T-helper 22 cell (primary cell): ENCODE data around the gene PPP1R27.
"Not testable (repeated sequence)": the region's sequence is repeated elsewhere in the genome, so short reads cannot be mapped to it uniquely, and the experiment has no call there.

Experiments
- DNase-seq: peaks from one replicate; pipeline ENCODE4 v3.0.0-alpha.2; 2020; ENCODE audit warnings: low read depth

PPP1R27 gene

DNA sequence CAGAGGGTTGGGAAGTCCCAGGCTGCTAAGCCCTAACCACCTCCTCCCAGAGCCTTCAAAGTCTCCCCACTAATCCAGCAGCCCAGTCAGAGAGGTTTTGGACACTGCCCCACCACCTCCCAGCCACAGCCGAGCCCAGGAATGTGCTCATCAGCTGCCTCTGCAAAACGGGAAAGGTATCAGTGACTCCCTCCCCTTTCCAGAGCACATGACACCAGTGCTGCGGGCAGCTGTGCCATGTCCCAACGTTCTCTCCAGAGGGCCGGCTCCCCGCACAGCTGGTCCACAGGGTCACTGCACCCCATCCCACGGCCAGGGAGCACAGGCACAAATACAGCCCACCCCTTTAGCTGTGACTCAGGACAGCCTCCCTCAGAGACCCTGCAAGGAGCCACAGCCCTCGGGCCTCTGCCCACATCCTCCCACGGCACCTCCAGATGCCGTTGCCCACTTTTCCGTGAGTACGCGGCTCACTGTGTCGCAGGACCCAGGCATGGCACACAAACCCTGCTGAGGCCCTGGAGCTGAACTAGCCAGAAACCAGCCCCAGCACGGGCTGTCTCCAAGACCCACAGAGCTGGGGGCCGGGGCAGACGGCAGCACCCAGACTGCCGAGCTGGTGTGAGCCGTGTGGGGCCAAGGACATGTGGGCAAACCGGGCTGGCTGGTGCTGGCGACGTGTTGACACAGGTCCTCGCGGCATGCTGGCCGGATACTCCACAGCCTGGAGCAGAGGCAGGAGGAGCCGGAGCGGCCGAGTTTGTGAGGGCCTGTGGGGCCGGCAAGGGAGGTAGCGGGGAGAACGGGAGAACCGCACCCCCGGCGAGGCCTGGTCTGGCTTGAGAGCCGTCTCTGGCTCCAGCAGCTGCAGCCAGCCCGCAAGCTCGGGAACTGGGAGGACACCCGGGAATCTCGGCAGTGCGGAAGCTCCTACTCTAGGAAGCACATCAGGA is 6.3 kb upstream of the PPP1R27 start:
- no peak for DNase-seq

DNA sequence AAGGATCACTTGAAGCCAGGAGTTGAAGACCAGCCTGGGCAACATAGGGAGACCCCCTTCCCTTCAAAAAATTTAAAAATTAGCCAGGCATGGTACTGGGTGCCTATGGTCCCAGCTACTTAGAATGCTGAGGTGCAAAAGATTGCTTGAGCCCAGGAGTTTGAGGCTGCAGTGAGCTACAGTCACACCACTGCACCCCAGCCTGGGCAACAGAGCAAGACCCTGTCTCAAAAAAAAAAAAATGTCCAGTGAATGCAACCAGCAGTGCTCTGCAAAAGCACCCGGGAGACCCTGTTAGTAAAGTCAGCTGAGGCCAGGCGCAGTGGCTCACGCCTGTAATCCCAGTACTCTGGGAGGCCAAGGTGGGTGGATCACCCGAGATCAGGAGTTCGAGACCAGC is 5.2 kb upstream of the PPP1R27 start:
- not testable (repeated sequence) for DNase-seq

DNA sequence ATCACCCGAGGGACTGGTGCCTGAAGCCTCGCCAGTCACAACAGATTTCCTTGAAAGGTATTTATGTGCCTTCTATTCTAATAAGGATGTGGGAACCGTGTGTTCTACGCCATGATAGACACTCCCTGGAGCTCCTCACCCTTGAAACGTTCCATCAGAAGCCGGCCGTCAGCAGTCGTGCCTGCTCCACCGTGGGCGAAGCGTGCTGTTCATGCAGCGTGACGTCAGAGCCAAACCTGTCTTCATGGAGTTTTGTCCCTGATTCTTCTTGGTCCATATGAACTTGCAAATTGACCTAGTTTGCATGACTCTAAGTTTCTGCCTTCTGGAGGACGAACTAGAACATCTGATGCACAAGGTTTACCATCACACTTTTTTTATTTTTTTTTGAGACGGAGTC is 4.5 kb upstream of the PPP1R27 start:
- DNase-seq: no peak

DNA sequence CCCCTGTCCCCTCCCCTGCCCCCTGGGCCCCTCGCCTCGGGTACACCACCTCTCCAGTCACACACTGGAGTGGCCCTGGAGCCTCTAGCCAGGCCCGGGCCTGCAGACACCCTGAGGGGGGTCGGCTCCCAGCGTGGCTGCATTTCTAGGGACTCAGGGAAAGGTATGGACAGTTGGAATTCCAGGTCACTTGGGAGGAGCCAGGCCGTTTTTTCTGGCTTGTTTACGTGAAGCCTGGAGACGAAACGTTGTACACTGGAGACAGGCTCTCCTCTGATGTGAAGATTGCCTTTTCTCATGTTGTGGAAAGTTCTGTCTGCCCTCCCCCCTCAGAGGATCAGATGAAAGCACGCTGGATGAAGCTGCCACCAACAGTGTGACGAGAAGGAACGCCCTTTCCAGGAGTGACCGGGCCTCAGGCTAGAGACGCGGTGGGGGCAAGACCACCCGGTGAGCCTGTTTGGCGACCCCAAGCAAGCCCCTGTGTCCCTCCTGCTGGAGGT is 4.0 kb upstream of the PPP1R27 start:
- no peak for DNase-seq

DNA sequence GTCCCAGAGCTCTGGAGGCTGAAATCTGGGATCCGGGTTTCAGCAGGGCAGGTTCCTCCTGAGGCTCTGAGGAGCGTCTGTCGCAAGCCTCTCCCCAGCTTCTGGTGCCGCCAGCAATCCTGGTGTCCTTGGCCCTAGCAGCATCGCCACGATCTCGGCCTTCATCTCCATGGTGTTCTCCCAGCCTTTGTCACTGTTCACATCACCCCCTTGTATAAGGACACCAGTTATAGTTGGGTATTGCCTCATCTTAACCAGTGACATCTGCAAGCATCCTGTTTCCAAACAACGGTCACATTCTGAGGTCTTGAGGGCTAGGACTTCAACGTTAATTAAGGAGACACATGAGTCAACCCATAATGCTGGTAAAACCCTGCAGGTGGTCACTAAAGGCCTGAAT is 2.8 kb upstream of the PPP1R27 start:
- DNase-seq: no peak

DNA sequence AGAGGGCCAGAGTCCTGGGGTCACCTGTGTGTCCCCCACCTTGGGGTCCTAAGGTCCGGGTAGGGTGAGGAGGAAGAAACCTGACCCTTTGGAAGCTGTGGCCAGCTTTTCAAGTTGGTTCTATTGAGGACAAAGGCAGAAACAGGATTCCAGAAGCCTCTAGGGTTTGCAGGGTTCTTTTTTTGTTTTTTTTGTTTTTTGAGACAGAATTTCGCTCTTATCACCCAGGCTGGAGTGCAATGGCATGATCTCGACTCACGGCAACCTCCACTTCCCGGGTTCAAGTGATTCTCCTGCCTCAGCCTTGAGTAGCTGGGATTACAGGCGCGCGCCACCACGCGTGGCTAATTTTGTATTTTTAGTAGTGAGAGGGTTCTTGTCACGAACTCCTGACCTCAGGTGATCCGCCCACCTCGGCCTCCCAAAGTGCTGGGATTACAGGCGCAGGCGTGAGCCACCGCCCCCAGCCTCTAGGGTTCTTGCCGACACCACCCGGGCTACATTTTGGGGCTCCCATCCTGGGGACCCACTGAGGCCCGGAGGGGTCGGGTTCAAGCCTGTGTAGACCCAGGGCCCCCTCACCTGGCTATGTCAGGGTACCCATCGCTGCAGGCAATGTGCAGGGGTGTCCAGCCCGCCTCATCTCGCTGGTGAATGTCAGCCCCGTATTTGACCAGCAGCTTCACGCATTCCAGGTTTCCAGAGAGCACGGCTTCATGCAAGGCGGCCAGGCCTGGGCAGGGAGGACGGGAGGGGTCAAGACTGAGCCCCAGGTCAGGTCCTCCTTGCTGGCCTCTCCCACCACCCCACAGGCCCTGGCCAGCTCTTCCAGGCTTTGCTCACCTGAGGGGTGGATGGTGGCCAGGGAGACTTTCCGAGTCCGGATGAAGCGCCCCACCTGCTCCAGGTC is 674 bp downstream of the PPP1R27 start:
- DNase-seq: no peak

DNA sequence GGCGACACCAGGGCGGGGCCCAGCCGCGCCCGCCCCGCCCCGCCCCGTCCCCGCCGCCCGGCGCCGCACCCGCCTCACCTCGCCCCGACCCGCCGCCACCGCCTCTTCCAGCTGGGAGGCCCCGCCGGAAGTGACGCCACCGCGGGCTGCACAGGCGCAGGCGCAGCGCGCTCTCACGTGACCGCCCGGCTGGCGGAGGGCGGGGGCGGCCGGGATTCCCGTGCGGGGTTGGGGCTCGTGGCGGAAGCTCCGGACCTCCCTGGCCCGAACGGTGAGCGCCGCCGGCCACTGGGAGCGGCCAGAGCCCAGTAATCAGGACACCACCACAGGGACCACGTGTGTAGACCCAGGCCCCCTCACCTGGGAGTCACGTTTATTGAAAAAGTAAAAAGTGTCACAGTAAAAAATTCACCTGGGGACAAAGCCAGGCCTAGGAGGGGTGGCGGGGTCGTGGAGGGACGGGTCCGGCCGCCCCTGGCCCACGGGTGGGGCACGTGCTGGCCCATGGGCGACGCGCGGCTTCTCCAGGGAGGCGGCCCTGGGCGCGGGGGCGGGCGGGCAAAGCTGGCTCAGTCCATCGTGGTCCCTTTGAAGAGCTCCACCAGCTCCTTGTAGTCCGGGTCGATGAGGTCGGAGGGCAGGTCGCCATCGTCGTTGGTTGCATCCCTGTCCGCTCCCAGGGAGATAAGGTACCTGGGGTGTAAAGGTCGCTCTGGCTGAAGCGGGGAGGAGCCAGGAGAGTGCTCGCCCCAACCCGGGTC is 1.5 kb downstream of the PPP1R27 start, which contains the start of gene MCRIP1:
Gene MCRIP1 (minus strand): TSS at position 132 of the 761 bp plus-strand sequence. CDS start 8,785 bp downstream, outside the sequence.
- DNase-seq: peak; percentile 89

DNA sequence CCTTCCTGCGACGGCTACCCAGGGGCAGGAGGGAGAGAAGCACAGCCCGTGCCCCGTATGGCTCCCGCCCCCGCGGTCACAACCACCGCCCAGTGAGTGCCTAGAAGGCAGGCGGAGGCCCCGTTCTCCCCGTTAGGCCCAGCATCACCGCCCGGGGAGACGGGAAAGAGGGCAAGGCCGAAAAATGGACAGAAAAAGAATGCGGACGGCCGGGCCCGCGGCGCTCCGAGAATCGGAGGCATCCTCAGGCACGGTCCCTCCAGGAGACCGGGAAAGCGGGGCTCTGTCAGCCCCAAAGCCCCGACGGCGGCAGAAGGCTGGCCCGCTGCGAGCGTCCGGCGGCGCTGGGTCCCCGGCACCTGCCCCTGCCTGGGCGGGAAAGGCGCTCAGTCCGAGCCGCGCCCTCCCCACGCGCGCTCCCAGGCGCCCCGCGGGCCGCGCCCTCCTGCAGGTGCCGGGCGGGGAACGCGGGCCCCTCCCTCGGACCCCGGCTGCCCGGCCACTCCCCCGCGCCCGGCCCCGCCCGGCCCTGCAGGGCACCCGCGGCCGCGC is 2.2 kb downstream of the PPP1R27 start:
- DNase-seq: no peak

DNA sequence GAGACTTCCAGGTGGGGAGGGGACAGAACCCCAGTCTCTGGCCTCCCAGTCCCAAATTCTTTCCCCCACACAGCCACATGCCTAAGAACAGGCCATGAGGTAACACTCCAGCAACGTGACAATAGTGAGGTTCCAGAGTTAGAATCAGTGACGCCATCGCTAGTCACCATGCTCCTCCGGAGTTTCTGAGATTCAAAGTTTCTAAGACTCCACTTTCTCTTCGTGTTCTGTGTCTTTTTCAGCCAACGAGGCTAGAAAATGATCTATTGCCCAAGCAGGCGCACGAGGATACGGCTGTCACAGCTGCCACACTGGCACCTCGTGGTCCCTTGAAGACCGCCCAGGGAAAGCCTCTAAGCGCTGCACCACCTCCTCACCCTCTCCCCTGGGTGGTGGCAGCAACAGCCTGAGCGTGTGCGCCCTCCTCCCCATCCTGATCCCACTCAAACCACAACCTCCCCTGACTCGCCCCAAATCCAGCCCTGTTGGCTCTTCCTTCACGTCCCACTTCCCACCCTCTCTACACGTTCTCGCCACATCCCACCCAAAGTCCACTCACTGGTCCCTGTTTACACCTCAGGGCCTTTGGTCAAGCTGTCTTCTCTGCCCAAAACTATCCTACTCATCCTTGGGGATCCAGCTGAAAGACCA is 2.8 kb downstream of the PPP1R27 start:
- DNase-seq: peak; percentile 20

DNA sequence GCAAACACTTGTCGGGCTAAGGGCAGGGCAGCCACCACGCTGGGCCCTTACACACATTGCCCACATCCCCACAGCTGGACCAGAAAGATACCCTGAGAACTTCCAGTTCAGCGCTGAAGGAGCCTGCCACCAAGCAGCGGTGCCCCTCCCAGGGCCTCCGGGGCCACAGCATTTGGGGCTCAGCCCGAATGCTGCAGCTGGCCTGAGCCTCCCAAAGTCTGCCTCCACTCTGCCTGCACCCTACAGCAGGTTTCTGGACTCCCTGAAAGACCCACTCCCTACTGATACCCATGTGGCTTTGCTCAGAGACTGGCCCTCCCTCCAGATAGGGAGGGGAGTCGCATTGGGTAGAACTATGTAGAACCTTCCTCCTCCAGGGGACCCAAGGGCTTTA is 3.3 kb downstream of the PPP1R27 start:
- DNase-seq: no peak

DNA sequence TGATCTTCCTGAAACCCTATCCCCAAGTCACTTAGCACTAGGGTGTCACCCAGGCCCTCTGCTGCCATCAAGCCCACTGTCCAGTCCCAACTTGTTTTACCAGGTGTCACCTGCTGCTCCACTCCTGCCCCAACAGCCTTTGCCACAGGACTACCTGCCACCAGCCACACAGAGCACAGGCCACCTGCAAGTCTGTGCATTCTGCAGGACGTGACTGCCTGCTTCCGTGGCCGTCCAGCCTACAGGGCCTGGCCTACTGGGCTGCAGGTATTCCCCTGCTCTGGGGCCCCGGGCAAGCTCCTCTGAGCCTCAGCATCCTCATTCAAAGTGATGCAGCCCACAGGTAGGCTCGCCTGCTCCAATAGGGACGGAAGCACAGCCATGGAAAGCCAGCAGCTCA is 5.0 kb downstream of the PPP1R27 start:
- DNase-seq: no peak

DNA sequence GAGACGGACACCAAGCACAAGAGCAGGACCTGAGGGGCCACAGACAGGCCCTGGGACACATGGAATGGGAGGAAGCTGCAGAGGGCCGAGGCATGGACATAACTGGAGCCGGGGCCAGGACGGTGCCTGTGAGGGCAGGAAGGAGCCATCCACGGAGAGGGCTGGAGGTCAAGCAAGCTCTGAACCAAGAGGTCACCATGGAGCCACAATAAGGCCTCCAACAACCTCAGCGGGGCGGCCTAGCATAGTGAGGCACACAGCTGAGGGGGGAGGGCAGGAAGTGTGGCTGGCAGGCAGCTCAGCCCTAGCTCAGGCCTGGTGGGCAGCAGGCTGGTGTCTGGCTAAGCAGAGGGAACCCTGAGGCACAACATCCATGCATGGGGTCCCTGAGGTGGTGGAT is 6.2 kb downstream of the PPP1R27 start:
- DNase-seq: no peak

DNA sequence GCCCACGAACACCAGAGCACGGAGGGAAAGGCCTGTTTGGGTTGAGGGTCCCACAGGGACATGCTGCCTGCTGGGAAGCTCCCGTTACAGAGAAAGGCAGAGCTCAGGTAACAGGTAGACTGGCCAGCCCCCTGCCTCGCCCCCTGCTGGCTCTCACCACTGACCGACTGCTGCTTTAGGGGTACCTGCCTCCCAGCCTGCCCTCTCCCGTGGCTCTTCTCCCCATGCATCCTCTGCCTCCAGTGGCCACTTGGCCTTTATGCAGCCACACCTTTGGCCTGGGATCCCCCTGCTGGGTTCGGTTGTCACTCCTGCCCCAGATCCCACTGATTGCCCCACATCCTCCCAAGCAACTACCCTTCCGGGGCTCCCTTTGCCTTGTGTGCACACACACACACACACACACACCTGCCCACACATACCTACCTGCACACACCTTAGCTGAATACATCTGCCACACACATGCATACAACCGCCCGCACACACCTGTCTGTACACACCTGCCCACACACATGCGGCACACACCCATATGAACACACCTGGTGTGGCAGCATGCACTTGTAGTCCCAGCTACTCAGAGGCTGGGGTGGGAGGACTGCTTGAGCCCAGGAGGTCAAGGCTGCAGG is 8.9 kb downstream of the PPP1R27 start:
- no peak for DNase-seq

DNA sequence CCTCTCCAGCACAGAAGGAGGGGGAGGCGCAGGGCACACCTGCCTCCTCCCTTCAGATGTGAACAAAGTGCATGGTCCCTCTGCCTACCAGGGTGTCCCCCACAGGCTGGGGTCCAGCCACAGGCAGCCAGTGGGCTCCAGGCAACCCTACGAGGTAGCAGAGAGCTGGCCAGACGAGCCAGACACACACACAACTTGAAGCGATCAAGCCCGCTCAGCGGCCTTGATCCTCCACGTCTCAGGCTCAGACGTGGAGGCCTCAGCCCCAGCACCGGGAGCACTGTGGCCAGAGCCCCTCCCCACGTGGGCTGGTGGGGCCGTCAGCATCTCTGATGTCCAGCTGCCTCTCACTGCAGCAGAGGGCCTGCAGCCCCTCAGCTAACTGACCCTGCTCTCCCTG is 10.3 kb downstream of the PPP1R27 start:
- no peak for DNase-seq

DNA sequence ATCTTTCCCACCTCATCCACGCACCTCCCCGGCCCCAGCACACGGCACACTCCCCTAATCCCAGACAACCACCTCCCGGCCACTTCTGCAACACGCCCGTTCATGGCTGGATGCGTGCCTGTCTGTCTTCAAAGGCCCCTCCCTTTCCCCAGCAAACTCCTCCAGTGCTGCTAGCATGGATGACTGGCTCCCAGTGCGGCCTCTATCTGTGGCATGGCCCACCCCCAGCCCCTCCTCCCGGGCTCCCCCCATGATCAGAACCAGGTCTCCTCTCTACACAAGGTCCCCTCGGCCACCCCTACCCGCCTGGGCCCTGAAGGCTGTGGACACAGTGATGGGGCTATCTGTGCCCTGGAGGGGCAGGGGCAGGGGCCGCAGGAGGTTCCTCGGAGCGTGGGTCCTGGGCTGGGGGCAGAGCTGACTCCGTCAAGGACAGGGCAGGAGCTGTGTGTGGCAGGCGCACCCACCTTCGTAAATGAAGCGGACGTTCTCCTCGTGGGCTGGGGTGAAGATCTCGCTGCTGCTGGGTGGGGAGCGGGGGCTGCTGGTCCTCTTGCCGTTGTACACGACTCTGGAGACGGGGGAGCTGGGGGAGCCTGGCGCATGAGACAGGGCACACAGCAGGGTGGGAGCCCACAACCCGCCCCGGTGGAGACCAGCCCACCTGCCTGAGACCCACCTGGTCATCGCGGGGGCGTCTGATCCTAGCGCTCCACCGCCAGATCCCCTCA is 10.9 kb downstream of the PPP1R27 start:
- DNase-seq: no peak

DNA sequence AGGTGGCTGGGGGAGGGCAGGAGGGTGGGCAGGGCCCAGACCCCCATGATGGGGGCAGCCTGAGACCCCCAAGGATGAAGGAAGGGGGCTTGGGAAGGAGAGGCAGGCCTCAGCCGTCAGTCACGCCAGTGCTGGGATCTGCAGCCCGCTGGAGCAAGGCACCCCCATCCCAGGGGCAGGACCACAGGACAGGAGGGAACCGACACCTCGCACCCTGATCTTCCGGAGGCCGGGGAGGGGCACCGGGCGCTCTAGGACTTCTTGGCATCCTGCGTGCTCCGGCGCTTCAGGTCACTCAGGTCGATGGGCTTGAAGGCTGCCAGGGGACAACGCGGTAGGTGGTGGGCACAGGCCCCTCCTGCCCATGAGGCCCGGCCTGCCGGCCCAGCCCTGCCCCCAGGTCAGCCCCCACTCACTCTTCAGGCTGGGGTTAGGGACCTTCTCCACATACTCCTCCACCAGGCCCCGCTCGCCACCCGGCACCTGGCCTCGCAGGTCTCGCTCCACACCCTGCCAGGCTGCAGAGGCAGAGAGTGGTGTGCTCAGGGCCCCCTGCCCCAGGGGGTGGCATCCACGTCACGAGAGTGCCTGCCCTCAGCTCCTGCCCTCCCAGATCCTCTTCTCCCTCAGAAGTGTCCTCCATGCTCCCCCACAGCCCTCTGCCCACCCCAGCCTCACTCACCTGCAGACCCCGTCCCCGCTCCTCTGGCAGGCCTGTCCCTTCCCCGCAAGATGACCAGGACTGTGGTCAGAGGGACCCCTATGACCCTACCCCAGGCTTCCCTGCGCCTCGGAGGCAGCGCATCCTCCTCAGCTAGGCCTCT is 11.6 kb downstream of the PPP1R27 start:
- no peak for DNase-seq

DNA sequence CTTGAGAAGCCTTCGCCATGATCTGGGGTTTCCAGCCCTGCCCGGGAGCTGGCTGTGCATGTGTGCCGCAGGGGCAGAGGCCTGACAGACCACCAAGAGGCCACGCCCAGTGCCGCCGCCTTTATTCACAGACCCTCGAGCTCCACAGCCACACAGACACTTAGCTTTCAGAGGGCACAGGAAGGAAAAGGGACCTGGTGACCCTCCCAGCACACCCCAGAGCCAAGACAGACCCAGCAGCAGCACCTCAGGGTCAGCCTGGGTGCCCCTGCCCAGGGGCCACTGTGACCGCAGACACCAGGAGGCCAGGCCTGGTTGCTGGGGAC is 12.6 kb downstream of the PPP1R27 start:
- no peak for DNase-seq

DNA sequence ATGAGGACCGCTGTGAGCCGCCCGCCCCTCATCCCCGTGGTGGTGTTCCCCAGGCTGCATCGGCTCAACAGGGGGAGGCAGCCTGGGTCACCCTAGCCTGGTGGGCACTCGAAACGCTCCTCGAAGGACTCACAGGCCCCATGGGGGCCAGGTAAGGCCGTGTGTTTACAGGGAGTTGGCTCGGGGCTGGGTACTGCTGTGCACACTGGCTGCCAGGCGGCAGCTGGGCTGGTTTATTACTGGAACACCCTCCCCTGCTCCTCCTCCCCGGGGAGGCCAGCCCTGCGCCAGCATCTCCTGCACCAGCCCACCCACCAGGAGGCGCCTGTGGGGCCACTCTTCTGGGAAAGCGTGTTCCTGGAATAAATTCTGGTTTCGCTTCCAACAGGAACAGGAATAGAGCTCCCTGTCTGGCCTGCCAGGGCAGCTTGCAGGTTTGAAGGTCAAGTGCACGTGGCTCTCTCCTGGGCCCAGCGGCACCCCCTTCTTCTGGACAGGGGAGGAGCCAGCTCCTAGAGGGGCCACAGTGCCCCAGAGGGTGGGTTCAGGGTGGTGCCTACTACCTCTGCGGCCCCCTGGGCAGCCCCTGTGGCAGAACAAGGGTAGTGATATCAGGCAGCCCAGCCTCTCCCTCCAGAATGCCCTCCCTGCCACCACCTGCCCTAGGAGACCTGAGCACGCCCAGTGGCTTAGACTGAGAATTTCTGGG is 13.1 kb downstream of the PPP1R27 start:
- no peak for DNase-seq
